Progenitor cell of endocrine pancreas (in vitro differentiated cells): ENCODE measurements around the gene EXOC6B. TPM values are rescaled to one million over a fixed set of nuclear protein-coding genes. Genes with fewer than 3 reads are reported as not detected.

Experiments used
- DNase-seq: peaks from one replicate; pipeline ENCODE4 v3.0.0; 2021; ENCODE audit warnings: low spot score; ENCODE audit not compliant: unreplicated experiment
- H3K27ac Mint-ChIP-seq: 2 replicates; pipeline ENCODE4 v1.8.0; 2021; ENCODE audit warnings: mild to moderate bottlenecking, moderate library complexity, mixed read lengths
- H3K27me3 Mint-ChIP-seq: 2 replicates; pipeline ENCODE4 v1.8.0; 2021; ENCODE audit warnings: mixed read lengths
- H3K36me3 Mint-ChIP-seq: 2 replicates; pipeline ENCODE4 v1.8.0; 2022; ENCODE audit warnings: mixed read lengths; ENCODE audit not compliant: insufficient read depth
- H3K4me1 Mint-ChIP-seq: 2 replicates; pipeline ENCODE4 v1.8.0; 2021; ENCODE audit warnings: low read depth, mixed read lengths
- H3K4me3 Mint-ChIP-seq: 2 replicates; pipeline ENCODE4 v1.8.0; 2021; ENCODE audit warnings: low read depth, mild to moderate bottlenecking, moderate library complexity, mixed read lengths
- H3K9me3 Mint-ChIP-seq: 2 replicates; pipeline ENCODE4 v1.8.0; 2021; ENCODE audit warnings: low read depth, mixed read lengths
- CTCF ChIP-seq: fragments of 200-600 bp; sonication (generic); IDR thresholded peaks from one replicate; pipeline ENCODE4 v1.5.0; 2021; ENCODE audit warnings: antibody characterized with exemption, mild to moderate bottlenecking; ENCODE audit not compliant: unreplicated experiment
- total RNA-seq: library from RNA; stranded (reverse); gene quantifications from 2 replicates; pipeline ENCODE4 v1.2.1, GENCODE V29; 2021

Gene EXOC6B
- total RNA-seq, 1 donor from 2014 or later = 71.9 TPM

GRCh38 chr2:72837171-72837570, 11.3 kb upstream of the EXOC6B start:
- H3K4me1 Mint-ChIP-seq = peaks cover 3% of the 10 kb centered on the region
- H3K27ac Mint-ChIP-seq = no peak overlapping the region
- no peak overlapping the region for H3K4me3 Mint-ChIP-seq
- H3K27me3 Mint-ChIP-seq = no peaks in the 10 kb centered on the region
- H3K36me3 Mint-ChIP-seq = no peaks in the 10 kb centered on the region
- no peaks in the 10 kb centered on the region for H3K9me3 Mint-ChIP-seq
- DNase-seq = no peak
- no peak for TF ChIP-seq CTCF

DNA sequence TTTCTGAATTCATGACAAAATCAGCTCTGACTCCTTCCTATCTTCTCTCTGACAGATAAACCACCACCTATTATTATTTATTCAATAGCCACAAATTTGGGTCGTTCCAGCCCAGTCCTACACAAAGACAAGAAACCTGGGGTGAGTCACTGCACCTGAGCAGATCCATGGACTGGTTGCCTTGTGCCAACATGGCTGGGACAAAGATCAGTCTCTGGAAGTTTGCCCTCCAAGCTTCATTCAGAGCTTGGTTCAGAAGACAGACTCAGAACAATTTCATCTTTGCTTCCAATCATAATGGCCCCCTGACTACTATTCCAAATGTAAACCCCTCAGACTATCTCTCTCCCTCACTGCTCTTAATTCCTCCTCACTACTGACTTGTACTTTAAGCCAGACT, 9.6 kb upstream of the EXOC6B start:
- no peak for TF ChIP-seq CTCF
- Mint-ChIP-seq H3K27me3 (no peaks in the 10 kb centered on the region), H3K36me3 (no peaks in the 10 kb centered on the region), H3K4me3 (no peak overlapping the region), H3K4me1 (peaks cover 3% of the 10 kb centered on the region), H3K9me3 (no peaks in the 10 kb centered on the region), H3K27ac (no peak overlapping the region)
- DNase-seq = no peak

GRCh38 chr2:72834596-72834995, 8.8 kb upstream of the EXOC6B start:
- H3K36me3 Mint-ChIP-seq = no peaks in the 10 kb centered on the region
- no peaks in the 10 kb centered on the region for H3K9me3 Mint-ChIP-seq
- no peak for TF ChIP-seq CTCF
- H3K4me1 Mint-ChIP-seq = peaks cover 3% of the 10 kb centered on the region
- DNase-seq = no peak
- no peak overlapping the region for H3K4me3 Mint-ChIP-seq
- H3K27ac Mint-ChIP-seq = no peak overlapping the region
- no peaks in the 10 kb centered on the region for H3K27me3 Mint-ChIP-seq

DNA sequence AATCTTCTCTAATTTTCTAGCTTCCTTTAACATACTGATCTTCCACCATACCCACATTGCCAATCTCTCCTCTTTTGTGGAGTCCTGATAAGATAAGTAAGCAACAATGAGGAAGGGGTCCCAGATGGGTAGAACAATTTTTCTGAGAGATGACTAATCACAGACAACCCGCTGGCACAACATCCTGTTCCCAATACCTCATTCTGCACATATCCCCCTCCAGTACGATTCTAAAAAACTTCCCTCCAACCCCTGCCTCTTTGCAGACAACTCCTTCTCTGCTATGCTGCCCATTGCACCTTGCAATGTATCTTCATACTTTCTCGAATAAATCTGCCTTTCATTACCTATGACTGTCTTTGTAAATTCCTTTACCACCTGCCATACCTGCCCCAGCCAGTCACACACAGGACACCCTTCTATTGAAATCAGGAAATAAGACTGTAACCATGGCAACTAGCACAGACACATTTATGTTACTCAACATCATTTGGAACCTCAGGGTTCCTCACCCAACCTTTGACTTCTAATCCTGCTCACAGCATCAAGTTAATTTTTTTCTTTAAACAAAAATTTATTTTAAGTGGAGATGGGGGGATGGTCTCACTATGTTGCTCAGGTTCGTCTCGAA, 7.4 kb upstream of the EXOC6B start:
- Mint-ChIP-seq H3K4me1 (peaks cover 5% of the 10 kb centered on the region), H3K27ac (no peak overlapping the region), H3K36me3 (no peaks in the 10 kb centered on the region), H3K27me3 (no peaks in the 10 kb centered on the region), H3K9me3 (no peaks in the 10 kb centered on the region), H3K4me3 (no peak overlapping the region)
- DNase-seq = no peak
- TF ChIP-seq CTCF = no peak

GRCh38 chr2:72830273-72830672, 4.4 kb upstream of the EXOC6B start:
- peaks cover 16% of the 10 kb centered on the region for H3K4me1 Mint-ChIP-seq
- H3K27me3 Mint-ChIP-seq = no peaks in the 10 kb centered on the region
- H3K9me3 Mint-ChIP-seq = no peaks in the 10 kb centered on the region
- no peak overlapping the region for H3K4me3 Mint-ChIP-seq
- H3K27ac Mint-ChIP-seq = no peak overlapping the region
- no peak for DNase-seq
- no peaks in the 10 kb centered on the region for H3K36me3 Mint-ChIP-seq
- TF ChIP-seq CTCF = no peak
